WTC11 (cell line): ENCODE results near the gene ACBD6.

Experiments
- ATF6 ChIP-seq: sonication (generic); formaldehyde crosslinking; IDR thresholded peaks from 2 replicates; pipeline ENCODE4 v1.8.1; 2023; ENCODE audit warnings: mild to moderate bottlenecking, missing genetic modification reagents
- TF ChIP-seq, protein P1 (sequence below): fragments of 200-600 bp; IDR thresholded peaks from 2 replicates; pipeline ENCODE4 v1.8.0; 2022; ENCODE audit warnings: antibody characterized with exemption

DNA sequence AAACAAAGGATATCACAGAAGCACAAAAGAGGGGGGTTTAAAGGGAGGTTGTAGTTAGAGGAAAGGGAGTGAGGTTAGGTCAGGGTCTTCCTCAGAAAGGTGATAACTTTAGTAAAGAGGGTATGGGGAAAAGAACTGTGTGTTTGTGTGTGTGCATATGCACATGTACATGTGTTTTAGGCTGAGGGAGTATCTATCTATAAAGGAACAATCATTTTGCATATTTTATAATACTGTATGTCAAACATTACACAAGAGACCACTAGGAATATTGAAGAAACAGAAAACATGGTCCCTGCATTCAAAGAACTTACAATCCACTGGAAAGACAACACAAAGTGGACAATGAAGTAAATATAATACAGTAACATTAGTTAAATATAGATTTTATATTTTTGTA, 132.2 kb downstream of the ACBD6 start:
- TF ChIP-seq, protein P1, sequence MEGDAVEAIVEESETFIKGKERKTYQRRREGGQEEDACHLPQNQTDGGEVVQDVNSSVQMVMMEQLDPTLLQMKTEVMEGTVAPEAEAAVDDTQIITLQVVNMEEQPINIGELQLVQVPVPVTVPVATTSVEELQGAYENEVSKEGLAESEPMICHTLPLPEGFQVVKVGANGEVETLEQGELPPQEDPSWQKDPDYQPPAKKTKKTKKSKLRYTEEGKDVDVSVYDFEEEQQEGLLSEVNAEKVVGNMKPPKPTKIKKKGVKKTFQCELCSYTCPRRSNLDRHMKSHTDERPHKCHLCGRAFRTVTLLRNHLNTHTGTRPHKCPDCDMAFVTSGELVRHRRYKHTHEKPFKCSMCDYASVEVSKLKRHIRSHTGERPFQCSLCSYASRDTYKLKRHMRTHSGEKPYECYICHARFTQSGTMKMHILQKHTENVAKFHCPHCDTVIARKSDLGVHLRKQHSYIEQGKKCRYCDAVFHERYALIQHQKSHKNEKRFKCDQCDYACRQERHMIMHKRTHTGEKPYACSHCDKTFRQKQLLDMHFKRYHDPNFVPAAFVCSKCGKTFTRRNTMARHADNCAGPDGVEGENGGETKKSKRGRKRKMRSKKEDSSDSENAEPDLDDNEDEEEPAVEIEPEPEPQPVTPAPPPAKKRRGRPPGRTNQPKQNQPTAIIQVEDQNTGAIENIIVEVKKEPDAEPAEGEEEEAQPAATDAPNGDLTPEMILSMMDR: no peak
- no peak for TF ChIP-seq ATF6 (CRISPR knock-in tag)
